Kidney epithelial cell (primary cell): ENCODE results near the gene RRM1. TPM values are rescaled to one million over a fixed set of nuclear protein-coding genes. Genes with fewer than 3 reads are reported as not detected.

Experiments used
- DNase-seq: peaks from one replicate; pipeline ENCODE4 v3.0.0-alpha.2; 2010; ENCODE audit warnings: low read depth
- H3K27me3 ChIP-seq: 2 replicates; pipeline ENCODE4 v1.6.0; 2011; ENCODE audit warnings: low read length; ENCODE audit not compliant: control insufficient read depth, insufficient read depth
- H3K36me3 ChIP-seq: 2 replicates; pipeline ENCODE4 v1.5.1; 2011; ENCODE audit warnings: low read length; ENCODE audit not compliant: control insufficient read depth, insufficient read depth
- H3K4me3 ChIP-seq: 2 replicates; pipeline ENCODE4 v1.5.1; 2011; ENCODE audit warnings: low read depth, mild to moderate bottlenecking, control low read depth, low read length
- CTCF ChIP-seq: IDR thresholded peaks from 2 replicates; pipeline ENCODE4 v1.5.1; 2011; ENCODE audit warnings: mild to moderate bottlenecking, moderate library complexity, low read length, control low read depth, inconsistent platforms; ENCODE audit not compliant: insufficient read depth, poor library complexity, severe bottlenecking
- total RNA-seq: library from RNA; depleted of rRNA; stranded (reverse); fragments of >200 nt; gene quantifications from 2 replicates; pipeline ENCODE4 v1.2.3, GENCODE V29; 2015

The RRM1 gene
- total RNA-seq, 1 donor from 2014 or later: 36.8 TPM

- TF ChIP-seq CTCF: no peak
- no peaks in the 10 kb centered on the region for H3K27me3 ChIP-seq
- no peaks in the 10 kb centered on the region for H3K36me3 ChIP-seq
- no peak for DNase-seq
- H3K4me3 ChIP-seq: no peak overlapping the region
Measured at GRCh38 chr11:4054643-4055042, 40.0 kb upstream of the RRM1 start.

- DNase-seq: no peak
- Histone ChIP-seq H3K27me3 (no peaks in the 10 kb centered on the region), H3K4me3 (no peak overlapping the region), H3K36me3 (no peaks in the 10 kb centered on the region)
- TF ChIP-seq CTCF: no peak
Measured at GRCh38 chr11:4059424-4059823, 35.2 kb upstream of the RRM1 start.

- DNase-seq: no peak
- TF ChIP-seq CTCF: no peak
- H3K27me3 ChIP-seq: no peaks in the 10 kb centered on the region
- H3K4me3 ChIP-seq: no peak overlapping the region
- no peaks in the 10 kb centered on the region for H3K36me3 ChIP-seq
Measured at GRCh38 chr11:4060182-4060923, 34.2 kb upstream of the RRM1 start.

- Histone ChIP-seq H3K36me3 (no peaks in the 10 kb centered on the region), H3K4me3 (no peak overlapping the region), H3K27me3 (no peaks in the 10 kb centered on the region)
- no peak for TF ChIP-seq CTCF
- no peak for DNase-seq
Measured at GRCh38 chr11:4061700-4062099, 32.9 kb upstream of the RRM1 start.

- Histone ChIP-seq H3K27me3 (no peaks in the 10 kb centered on the region), H3K4me3 (no peak overlapping the region), H3K36me3 (no peaks in the 10 kb centered on the region)
- no peak for TF ChIP-seq CTCF
- no peak for DNase-seq
Measured at GRCh38 chr11:4063348-4063747, 31.3 kb upstream of the RRM1 start.
